Bronchial epithelial cell (primary cell): ENCODE results near the gene STX4. TPM values are rescaled to one million over a fixed set of nuclear protein-coding genes. Genes with fewer than 3 reads are reported as not detected.

Source experiments
- DNase-seq: peaks from one replicate; pipeline ENCODE4 v3.0.0-alpha.2; 2010; ENCODE audit warnings: low read depth
- FAIRE-seq: peaks from 2 replicates; lab custom pipeline; 2011; peaks lifted over from hg19 to GRCh38; lab: Jason Lieb, UNC
- H3K27me3 ChIP-seq: 2 replicates; pipeline ENCODE4 v1.5.1; 2011; ENCODE audit warnings: low read length; ENCODE audit not compliant: control insufficient read depth, insufficient read depth
- H3K36me3 ChIP-seq: 2 replicates; pipeline ENCODE4 v1.5.1; 2011; ENCODE audit warnings: low read length; ENCODE audit not compliant: control insufficient read depth, insufficient read depth
- H3K4me3 ChIP-seq: 2 replicates; pipeline ENCODE4 v1.5.1; 2011; ENCODE audit warnings: mild to moderate bottlenecking, low read depth, low read length, control low read depth
- total RNA-seq: library from RNA; depleted of rRNA; stranded (reverse); fragments of >200 nt; gene quantifications from 2 replicates; pipeline ENCODE4 v1.2.1, GENCODE V29; 2014
- TF ChIP-seq, protein P1 (sequence below): IDR thresholded peaks from 2 replicates; pipeline ENCODE4 v1.5.1; 2011; ENCODE audit warnings: mild to moderate bottlenecking, moderate library complexity, low read length, control low read depth, inconsistent platforms; ENCODE audit not compliant: insufficient read depth, severe bottlenecking

Gene STX4, protein sequence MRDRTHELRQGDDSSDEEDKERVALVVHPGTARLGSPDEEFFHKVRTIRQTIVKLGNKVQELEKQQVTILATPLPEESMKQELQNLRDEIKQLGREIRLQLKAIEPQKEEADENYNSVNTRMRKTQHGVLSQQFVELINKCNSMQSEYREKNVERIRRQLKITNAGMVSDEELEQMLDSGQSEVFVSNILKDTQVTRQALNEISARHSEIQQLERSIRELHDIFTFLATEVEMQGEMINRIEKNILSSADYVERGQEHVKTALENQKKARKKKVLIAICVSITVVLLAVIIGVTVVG
- 14.7 and 18.7 TPM in 2 replicates for total RNA-seq

DNA sequence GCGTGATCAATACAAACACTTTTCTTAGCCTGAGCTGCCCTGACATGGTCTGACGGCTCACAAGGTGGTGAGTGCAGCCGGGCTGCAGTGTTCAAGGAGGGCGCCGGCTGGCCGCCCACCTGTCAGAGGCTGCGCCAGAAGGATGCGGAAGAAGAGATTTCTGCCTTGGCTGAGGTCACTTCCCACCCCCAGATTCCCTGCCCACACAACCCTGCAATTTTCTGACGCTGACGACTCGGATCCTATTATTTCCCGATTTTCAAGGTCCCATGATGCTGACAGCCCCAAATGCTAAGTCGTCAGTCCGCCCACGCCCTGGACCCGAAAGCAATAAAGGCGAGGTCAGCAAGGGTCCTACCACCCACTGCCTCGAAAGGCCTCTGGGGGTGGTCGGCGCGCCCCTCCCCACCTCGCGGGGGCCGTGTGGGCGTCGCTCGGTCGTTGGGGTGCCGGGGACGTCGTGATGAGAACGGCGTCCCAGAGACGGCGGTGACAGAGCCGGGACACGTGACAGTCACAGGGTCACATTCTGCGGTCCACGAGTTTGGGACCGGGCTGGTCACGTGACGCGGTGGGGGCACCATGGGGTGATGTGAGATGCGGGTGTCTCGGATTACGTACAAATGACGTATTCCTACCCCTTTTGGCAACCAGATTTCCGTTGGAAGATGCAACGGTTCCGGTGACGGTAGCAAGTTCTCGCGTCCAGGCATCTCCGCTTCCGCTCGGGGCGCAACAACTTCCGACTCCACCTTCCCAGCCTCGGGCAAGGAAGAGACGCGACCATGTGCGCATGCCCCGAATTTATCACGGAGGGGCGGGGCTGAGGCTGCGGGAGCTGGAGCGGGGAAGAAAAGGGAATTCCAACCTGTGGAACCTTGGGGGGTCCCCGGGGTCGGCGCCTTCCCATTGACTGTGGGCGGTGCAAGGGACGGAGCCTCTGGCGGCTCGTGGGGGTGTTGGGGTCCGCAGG is at the start of gene STX4:
Gene STX4, plus strand, starts transcription at position 823 of the 973 bp plus-strand sequence. CDS start 248 bp downstream, outside the sequence.
- TF ChIP-seq, protein P1, sequence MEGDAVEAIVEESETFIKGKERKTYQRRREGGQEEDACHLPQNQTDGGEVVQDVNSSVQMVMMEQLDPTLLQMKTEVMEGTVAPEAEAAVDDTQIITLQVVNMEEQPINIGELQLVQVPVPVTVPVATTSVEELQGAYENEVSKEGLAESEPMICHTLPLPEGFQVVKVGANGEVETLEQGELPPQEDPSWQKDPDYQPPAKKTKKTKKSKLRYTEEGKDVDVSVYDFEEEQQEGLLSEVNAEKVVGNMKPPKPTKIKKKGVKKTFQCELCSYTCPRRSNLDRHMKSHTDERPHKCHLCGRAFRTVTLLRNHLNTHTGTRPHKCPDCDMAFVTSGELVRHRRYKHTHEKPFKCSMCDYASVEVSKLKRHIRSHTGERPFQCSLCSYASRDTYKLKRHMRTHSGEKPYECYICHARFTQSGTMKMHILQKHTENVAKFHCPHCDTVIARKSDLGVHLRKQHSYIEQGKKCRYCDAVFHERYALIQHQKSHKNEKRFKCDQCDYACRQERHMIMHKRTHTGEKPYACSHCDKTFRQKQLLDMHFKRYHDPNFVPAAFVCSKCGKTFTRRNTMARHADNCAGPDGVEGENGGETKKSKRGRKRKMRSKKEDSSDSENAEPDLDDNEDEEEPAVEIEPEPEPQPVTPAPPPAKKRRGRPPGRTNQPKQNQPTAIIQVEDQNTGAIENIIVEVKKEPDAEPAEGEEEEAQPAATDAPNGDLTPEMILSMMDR = no peak
- DNase-seq = peak; percentile 87
- no peak for FAIRE-seq
- Histone ChIP-seq H3K27me3 (no peaks in the 10 kb centered on the region), H3K4me3 (peak within 1 kb of the TSS; percentile 67), H3K36me3 (peaks cover 4% of the 10 kb centered on the region)

DNA sequence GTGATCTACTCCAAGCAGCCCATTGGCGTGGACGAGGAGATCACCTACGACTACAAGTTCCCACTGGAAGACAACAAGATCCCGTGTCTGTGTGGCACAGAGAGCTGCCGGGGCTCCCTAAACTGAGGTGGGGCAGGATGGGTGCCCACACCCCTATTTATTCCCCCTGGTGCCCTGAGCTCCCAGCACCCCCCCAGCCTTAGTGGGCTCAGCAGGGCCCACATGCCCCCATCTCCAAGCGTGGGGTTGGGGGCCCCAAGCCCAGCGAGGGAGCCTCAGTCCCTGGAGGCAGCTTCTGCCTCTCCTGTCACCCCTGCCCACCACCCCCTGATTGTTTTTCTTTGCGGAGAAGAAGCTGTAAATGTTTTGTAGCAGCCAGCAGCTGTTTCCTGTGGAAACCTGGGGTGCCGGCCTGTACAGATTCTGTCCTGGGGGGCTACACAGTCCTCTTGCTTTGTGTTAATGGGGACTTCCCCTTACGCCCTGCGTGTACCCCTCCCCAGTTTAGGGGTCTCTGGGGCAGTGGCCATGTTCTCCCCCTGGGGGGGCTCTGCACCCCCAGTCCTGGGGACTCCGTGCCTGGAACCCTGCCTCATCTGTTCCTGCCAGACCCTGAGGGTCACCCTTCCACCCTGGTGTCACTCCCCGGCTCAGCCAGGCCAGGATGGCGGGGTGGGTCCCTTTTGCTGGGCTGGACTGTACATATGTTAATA is 49.3 kb upstream of the STX4 start:
- FAIRE-seq = no peak
- no peak for DNase-seq
- Histone ChIP-seq H3K4me3 (no peak overlapping the region), H3K36me3 (peaks cover 20% of the 10 kb centered on the region), H3K27me3 (no peaks in the 10 kb centered on the region)
- TF ChIP-seq, protein P1 = no peak

DNA sequence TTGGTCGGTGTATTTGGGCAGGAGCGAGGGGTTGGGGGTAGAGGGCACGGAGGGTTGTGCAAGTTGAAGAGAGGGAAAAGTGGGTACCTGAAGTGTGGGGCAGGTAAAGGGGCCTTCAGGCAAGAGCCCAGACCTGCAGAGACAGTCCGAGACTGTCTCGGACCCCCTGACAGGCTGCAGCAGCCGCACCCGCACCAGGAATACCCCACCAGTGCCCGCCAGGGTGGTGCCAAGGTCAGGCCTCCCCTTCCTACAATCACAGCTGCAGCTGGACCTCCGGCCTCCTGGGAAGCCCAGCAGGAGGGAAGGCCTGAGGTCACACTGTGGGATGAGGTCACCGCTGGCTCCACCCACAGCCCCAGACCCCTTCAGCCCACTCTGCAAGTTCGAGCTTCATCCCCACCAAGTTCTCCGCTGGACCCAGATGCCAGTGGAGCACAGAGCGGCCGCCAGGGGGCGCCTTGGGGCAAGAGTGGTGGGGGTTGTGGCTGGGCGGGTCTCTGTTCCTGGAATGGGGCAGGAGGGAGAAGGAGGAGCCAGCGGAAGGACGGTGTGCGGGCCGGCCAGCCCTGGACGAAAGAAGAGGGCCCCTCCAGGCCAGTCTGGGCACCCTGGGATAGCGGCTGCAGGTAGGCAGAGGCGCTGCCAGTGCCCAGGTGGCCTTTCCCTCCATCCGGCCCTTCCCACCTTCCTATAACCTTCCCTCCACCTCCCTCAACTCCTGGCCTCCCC is 48.5 kb upstream of the STX4 start, which contains the start of gene HSD3B7:
Gene HSD3B7, plus strand, starts transcription at position 539 of the 732 bp plus-strand sequence. CDS start 452 bp downstream, outside the sequence.
- FAIRE-seq (no peak), DNase-seq (peak; percentile 50)
- H3K36me3 ChIP-seq = peaks cover 18% of the 10 kb centered on the region
- TF ChIP-seq, protein P1 = peak; percentile 95
- H3K4me3 ChIP-seq = peak within 1 kb of the TSS; percentile 42
- no peaks in the 10 kb centered on the region for H3K27me3 ChIP-seq

DNA sequence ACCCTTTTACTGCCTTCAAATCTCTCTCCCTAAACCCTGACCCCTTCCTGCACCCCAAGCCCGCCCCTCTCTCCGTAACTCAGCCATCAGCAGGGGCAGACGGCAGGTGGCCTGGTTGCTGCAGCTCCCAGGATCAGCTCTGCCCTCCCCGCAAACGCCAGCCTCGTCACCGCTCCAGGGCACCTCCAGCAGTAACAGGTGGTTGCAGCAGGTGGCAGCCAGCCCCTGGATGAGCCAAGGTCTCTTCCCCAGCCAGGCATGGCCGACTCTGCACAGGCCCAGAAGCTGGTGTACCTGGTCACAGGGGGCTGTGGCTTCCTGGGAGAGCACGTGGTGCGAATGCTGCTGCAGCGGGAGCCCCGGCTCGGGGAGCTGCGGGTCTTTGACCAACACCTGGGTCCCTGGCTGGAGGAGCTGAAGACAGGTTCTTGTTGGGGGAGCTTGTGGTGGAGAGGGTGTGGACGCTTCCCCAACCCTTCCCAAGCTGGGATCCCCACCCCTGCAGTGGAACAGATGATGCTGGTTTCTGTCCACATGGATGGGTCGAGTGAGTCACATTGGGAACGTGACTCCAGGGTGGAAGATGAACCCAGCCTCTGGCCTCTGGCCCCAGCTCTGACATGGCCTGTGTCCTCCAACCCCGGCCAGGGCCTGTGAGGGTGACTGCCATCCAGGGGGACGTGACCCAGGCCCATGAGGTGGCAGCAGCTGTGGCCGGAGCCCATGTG is 47.8 kb upstream of the STX4 start:
- Histone ChIP-seq H3K27me3 (no peaks in the 10 kb centered on the region), H3K4me3 (peak overlapping the region; percentile 42), H3K36me3 (peaks cover 12% of the 10 kb centered on the region)
- FAIRE-seq = no peak
- DNase-seq = peak; percentile 39
- TF ChIP-seq, protein P1 = peak; percentile 70
